ENCODE measurements around the gene CEACAM19. TPM values are rescaled to one million over a fixed set of nuclear protein-coding genes. Genes with fewer than 3 reads are reported as not detected.
"Not testable (repeated sequence)": the region's sequence is repeated elsewhere in the genome, so short reads cannot be mapped to it uniquely, and the experiment has no call there.

Gene CEACAM19
- total RNA-seq, 1 donor: 1.3 TPM

- TF ChIP-seq CTCF (IDR thresholded peaks at IDR 0.05; ENCODE audit: insufficient read depth, low read length): no peak
- no peak for DNase-seq (ENCODE audit: low read depth)
- no peak overlapping the region for H3K4me3 ChIP-seq (ENCODE audit: low read depth, low read length)
Measured at GRCh38 chr19:44675521-44675920, 4.2 kb downstream of the CEACAM19 start.

GRCh38 chr19:44677019-44677811, 5.9 kb downstream of the CEACAM19 start:
- peak; percentile 69 for DNase-seq (ENCODE audit: low read depth)
- no peak for TF ChIP-seq CTCF (IDR thresholded peaks at IDR 0.05; ENCODE audit: insufficient read depth, low read length)
- no peak overlapping the region for H3K4me3 ChIP-seq (ENCODE audit: low read depth, low read length)

DNA sequence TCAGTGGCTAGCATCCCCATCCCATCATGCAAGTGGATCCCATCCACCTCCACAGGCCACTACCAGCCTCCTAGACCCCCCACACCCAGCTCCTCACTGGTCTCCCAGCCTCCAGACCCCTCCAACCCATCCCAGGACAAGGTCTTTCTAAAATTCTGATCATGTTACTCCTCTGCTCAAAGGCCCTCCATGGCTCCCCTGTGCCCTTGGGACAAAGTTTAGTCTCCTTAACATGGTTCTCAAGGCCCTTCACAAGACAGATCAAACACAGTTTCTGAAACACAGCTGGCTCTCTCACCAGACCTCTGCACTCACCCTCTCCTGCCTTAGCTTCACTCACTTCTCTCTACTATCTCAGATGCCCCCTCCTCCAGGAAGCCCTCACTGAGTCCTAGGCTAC, 9.3 kb downstream of the CEACAM19 start:
- H3K4me3 ChIP-seq (ENCODE audit: low read depth, low read length): no peak overlapping the region
- no peak for TF ChIP-seq CTCF (IDR thresholded peaks at IDR 0.05; ENCODE audit: insufficient read depth, low read length)
- no peak for DNase-seq (ENCODE audit: low read depth)

DNA sequence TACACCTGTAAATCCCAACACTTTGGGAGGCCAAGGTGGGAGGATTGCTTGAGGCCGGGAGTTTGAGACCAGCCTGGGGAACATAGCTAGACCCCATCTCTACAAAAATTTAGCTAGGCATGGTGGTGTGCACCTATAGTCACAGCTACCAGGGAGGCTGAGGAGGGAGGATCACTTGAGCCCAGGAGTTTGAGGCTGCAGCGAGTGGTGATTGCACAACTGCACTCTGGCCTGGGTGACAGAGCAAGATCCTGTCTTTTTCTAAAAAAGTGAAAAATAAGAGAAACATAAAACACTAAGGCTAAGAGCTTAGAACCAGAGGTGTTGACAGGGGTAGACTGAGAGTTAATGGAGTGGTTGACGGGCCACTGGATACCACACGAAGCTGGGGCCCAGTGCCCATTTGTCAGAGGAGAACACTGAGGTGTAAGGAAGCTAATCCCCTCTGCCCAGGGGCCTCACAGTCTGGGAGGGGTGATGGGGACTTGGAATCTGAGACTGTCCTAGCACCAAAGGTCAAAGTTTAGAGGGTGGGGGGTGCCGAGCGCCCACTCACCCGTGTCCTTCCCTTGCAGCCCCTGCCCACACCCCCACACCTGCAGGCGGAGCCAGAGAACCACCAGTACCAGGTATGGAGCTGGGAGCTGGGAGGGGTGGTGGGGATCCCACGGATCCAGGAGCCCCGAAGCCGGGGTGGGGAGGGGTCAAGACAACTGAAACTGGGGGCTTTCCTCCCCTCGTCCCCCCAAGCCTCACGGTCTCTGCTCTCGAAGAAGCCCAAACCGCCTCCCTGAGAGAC, 10.9 kb downstream of the CEACAM19 start:
- DNase-seq (ENCODE audit: low read depth): no peak
- H3K4me3 ChIP-seq (ENCODE audit: low read depth, low read length): no peak overlapping the region
- TF ChIP-seq CTCF (IDR thresholded peaks at IDR 0.05; ENCODE audit: insufficient read depth, low read length): no peak

GRCh38 chr19:44682807-44683206, 11.5 kb downstream of the CEACAM19 start:
- no peak for DNase-seq (ENCODE audit: low read depth)
- TF ChIP-seq CTCF (IDR thresholded peaks at IDR 0.05; ENCODE audit: insufficient read depth, low read length): no peak
- H3K4me3 ChIP-seq (ENCODE audit: low read depth, low read length): no peak overlapping the region

GRCh38 chr19:44683434-44684210, 12.3 kb downstream of the CEACAM19 start:
- H3K4me3 ChIP-seq (ENCODE audit: low read depth, low read length): no peak overlapping the region
- no peak for DNase-seq (ENCODE audit: low read depth)
- TF ChIP-seq CTCF (IDR thresholded peaks at IDR 0.05; ENCODE audit: insufficient read depth, low read length): no peak

DNA sequence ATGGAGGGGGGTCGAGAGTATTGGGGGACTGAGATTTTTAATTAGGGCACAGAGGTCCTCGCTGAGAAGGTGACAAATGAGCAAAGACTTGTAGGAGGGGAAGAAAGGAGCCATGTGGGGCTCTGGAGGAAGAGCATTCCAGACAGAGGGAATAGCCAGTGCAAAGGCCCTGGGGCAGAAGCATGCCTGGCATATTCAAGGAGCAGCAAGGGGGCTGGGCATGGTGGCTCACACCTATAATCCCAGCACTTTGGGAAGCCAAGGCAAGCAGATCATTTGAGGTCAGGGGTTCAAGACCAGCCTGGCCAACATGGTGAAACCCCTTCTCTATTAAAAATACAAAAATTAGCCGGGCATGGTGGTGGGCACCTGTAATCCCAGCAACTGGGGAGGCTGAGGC, 13.1 kb downstream of the CEACAM19 start:
- not testable (repeated sequence) for DNase-seq (ENCODE audit: low read depth)

More for the DNA sequence above, 13.1 kb downstream of the CEACAM19 start:
- not testable (repeated sequence) for H3K4me3 ChIP-seq (ENCODE audit: low read depth, low read length)
